AG09319 (cell line): ENCODE data around the gene USP8.
"Not testable (repeated sequence)": the region's sequence is repeated elsewhere in the genome, so short reads cannot be mapped to it uniquely, and the experiment has no call there.

ENCODE experiments used
- DNase-seq: peaks from one replicate; pipeline ENCODE4 v3.0.0-alpha.2; 2010; ENCODE audit warnings: low read depth; ENCODE audit errors: extremely low read depth
- TF ChIP-seq, protein P1 (sequence below): IDR thresholded peaks from 2 replicates; pipeline ENCODE4 v1.5.1; 2011; ENCODE audit warnings: low read depth, mild to moderate bottlenecking, inconsistent platforms, low read length, moderate library complexity

USP8 gene

DNA sequence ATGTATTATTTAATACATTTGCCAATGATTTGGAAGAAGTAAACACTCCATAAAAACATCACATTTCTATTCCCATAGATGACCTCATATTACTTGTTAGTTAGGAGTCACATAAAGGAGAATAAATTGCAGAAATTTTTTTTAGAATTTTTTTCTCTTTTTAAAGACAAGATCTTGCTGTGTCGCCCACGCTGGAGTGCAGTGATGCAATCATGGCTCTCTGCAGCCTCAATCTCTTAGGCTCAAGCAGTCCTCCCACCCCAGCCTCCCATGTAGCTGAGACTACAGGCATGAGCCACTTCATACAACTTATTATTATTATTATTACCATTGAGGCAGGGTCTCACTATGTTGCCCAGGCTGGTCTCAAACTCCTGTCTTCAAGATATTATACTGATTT lies 12.3 kb upstream of the USP8 start:
- TF ChIP-seq, protein P1, sequence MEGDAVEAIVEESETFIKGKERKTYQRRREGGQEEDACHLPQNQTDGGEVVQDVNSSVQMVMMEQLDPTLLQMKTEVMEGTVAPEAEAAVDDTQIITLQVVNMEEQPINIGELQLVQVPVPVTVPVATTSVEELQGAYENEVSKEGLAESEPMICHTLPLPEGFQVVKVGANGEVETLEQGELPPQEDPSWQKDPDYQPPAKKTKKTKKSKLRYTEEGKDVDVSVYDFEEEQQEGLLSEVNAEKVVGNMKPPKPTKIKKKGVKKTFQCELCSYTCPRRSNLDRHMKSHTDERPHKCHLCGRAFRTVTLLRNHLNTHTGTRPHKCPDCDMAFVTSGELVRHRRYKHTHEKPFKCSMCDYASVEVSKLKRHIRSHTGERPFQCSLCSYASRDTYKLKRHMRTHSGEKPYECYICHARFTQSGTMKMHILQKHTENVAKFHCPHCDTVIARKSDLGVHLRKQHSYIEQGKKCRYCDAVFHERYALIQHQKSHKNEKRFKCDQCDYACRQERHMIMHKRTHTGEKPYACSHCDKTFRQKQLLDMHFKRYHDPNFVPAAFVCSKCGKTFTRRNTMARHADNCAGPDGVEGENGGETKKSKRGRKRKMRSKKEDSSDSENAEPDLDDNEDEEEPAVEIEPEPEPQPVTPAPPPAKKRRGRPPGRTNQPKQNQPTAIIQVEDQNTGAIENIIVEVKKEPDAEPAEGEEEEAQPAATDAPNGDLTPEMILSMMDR: no peak
- DNase-seq: no peak

DNA sequence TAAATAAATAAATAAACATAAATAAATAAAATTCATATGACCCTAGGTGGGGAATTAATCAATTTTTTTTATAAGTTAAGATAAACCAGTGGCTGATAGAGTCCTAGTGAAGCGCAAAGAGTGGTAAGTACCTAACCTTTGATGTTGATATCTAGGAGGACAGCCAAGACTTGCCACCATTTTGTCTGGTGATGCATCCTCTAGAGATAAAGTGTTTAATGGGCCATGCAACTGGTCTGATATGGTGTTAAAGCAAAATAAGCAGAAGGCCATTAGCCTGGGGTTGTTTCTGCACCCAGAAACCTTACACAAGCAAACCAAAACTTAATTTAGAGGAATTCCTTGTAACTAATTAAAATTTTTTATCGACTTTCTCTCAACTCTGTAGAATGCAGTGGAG lies 9.6 kb upstream of the USP8 start:
- no peak for DNase-seq
- TF ChIP-seq, protein P1: no peak

DNA sequence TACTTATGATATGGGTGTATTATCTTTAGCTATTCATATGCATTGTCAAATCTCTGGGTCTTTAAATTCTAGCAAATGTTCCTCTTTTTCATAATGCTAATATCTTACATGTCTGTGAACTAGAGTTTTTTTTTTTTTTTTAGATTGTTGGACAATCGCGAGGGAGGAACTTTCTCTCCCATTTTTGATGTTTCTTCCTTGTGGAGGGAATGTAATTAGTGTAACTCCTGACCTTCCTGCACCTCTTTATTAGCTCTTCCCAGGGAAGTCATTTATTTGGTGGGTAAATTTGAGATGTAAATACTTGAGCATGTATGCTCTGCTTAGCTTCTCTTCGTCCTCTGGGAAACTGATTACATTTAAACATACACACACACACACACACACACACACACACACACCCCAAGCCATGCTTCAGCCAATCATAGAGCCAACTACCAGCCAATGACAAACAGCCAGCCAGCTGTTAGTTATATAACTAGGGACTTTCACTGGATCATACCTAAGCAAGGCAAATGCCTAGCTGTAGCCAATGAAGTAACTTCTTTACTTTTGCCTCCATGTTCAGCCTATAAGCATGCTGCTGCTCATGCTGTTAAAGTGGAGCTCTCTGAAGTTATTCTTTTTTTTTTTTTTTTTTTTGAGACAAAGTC lies 8.3 kb upstream of the USP8 start:
- no peak for DNase-seq
- TF ChIP-seq, protein P1: no peak

DNA sequence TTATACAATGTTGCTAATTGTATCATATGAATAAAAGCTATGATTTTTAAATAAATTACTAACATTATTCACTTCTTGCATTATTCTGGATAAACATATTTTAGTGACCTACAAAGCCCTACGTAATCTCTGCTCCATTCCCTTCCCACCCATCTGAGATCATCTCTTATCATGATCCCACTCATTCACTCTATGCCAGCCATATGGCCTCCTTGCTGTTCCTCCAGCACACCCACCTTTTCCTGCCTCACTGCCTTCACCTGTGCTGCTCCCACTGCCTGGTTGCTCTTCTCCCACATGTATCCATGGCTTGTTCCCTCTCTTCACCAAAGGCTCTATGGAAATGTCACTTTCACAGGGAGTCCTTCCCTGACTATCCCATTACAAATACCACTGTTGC lies 7.3 kb upstream of the USP8 start:
- TF ChIP-seq, protein P1: no peak
- no peak for DNase-seq

DNA sequence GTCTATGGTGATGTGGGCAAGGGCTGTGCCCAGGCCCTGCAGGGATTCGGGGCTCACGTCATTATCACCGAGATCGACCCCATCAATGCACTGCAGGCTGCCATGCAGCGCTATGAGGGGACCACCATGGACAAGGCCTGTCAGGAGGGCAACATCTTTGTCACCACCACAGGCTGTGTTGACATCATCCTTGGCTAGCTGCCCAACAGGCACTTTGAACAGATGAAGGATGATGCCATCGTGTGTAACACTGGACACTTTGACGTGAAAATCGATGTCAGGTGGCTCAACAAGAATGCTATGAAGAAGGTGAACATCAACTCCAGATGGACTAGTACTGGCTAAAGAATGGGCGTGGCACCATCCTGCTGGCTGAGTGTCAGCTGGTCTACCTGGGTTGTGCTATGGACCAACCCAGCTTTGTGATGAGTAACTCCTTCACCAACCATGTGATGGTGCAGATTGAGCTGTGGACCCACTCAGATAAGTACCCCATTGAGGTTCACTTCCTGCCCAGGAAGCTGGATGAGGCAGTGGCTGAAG lies 6.1 kb upstream of the USP8 start:
- TF ChIP-seq, protein P1: no peak
- no peak for DNase-seq

DNA sequence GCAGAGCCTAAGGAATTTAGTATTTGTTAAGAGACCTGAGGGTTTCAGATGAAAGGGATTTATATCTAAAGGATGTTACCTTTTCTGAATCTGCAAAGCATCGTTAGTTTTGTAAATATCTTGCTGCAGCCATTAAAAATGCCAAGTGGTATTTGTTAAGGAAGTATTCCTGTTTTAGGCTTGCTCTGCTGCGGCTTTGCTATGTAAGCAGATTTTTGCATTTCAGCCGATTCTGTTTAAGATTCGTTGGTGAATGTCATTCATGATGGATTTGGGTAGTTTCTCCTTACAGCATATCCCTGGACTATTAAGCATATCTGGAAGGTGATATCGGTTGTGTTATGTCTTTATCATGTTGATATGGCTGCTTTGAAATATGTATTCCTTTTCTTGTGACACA lies 1.0 kb downstream of the USP8 start:
- DNase-seq: no peak
- TF ChIP-seq, protein P1: no peak

DNA sequence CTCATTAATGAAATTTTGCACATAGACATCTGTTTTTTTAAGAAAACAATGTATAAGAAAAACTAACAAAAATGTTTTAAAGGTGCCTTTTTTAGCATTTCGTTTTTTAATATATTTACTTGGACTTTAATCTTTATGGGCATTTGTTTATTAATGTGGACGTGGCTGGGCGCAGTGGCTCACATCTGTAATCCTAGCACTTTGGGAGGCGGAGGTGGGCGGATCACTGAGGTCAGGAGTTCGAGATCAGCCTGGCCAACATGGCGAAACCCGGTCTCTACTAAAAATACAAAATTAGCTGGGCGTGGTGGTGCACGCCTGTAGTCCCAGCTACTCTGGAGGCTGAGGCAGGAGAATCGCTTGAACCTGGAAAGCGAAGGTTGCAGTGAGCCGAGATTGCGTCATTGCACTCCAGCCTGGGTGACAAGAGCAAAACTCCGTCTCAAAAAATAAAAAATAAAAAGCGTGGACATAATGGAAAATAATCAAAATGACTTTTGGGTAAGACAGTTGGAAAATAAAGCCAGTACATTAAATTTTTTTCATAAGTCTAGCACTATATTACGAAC lies 1.6 kb downstream of the USP8 start:
- not testable (repeated sequence) for DNase-seq

DNA sequence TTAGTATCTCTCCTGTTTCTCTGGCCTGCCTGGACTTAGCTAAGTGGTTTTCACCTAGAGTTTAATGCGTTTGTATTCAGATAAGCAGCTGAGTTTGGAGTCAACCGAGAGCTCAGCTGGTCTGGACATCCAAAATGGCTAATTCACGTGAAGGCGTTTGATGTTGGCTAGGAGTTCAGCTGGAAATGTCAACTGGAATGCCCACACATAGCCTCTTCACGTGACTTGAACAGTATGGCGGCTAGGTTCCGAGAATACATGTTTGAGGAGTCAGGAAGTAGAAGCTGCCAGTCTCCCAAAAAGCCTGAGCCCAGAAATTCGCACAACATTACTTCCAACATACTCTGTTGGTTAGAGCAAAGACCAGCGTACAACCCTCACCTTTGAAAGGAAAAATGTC lies 2.2 kb downstream of the USP8 start:
- no peak for DNase-seq
- TF ChIP-seq, protein P1: no peak
